Right ventricle myocardium inferior (tissue), 1 donor: ENCODE results near the gene CPA1. TPM values are rescaled to one million over a fixed set of nuclear protein-coding genes. Genes with fewer than 3 reads are reported as not detected.

Experiments
- ATAC-seq: fragments of 200-7000 bp; cut with Tn5 transposase; one replicate; pipeline ENCODE4 v1.9.1; 2020; ENCODE audit warnings: mild to moderate bottlenecking, moderate library complexity
- DNase-seq: peaks from one replicate; pipeline ENCODE4 v3.0.0; 2021; ENCODE audit errors: missing footprints
- intact Hi-C: fragments of 100-400 bp; cut with DNase I; formaldehyde crosslinking; loops from one replicate; pipeline ENCODE4 v1.11.0; 2022
- total RNA-seq: library from RNA; stranded (reverse); fragmentation: NEBNext Ultra II Directional; extraction: Animal tissue kit (Norgen Biotek cat#: 25700); gene quantifications from one replicate; pipeline ENCODE4 v1.2.1, GENCODE V29; 2021
- donor health status: DM: no; HTN: yes; CAD: no; lungs with severe emphysema.

Gene CPA1
- total RNA-seq, 1 donor from 2014 or later = not detected

DNA sequence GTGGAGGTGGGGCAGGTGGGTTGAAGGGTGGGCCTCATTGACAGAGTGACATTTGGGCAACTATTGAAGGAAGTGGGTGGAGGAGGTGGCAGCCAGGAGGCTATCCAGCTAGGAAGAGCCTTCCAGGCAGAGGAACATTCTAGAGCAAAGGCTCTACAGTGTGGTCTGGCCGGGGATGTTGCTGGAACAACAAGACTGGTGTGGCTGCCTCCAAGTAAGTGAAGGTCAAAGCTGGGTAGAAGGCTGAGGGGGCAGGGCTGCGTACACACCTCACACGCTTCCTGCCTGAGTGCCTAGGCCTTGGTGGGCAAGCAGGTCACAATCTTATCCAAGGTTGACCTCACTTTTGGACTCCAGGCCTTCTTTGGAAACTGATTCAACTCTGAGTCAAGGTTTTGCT, 6.6 kb downstream of the CPA1 start:
- DNase-seq (no peak), ATAC-seq (no peak)
- intact Hi-C loops = no loop called here

GRCh38 chr7:130387306-130387627, 7.0 kb downstream of the CPA1 start:
- intact Hi-C loops = no loop called here
- DNase-seq (no peak), ATAC-seq (no peak)

- ATAC-seq = no peak
- DNase-seq = no peak
- intact Hi-C loops = no loop called here
These were observed 7.5 kb downstream of the CPA1 start for GRCh38 chr7:130387628-130388403.

GRCh38 chr7:130388671-130389070, 8.4 kb downstream of the CPA1 start:
- intact Hi-C loops = no loop called here

GRCh38 chr7:130390486-130390885, 10.2 kb downstream of the CPA1 start:
- intact Hi-C loops = no loop called here
- no peak for ATAC-seq
- DNase-seq = no peak

More at GRCh38 chr7:130388671-130389070, 8.4 kb downstream of the CPA1 start:
- no peak for DNase-seq
- ATAC-seq = no peak

DNA sequence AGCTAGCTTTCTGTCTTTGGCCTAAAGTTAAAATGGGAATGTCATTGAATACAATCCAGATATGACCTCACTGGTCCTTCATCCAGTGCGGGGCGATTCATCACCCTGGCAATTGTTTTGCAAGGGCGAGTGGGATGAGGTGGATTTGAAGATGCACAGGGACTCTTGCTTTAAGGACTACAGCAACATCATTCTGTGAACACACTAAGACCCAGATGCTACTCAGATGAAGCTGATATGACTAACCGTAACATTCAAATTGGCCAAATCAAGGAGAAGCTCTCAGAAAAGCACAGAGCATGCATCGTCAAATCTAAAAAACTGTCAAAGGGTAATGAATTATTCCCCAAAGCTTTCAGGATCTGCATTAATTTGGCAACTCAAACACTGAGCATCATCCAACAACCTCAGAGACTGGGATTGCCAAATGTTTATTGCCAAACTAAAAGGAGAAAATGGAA, 12.8 kb downstream of the CPA1 start:
- ATAC-seq (peak; percentile 54), DNase-seq (no peak)
- intact Hi-C loops = no loop called here

DNA sequence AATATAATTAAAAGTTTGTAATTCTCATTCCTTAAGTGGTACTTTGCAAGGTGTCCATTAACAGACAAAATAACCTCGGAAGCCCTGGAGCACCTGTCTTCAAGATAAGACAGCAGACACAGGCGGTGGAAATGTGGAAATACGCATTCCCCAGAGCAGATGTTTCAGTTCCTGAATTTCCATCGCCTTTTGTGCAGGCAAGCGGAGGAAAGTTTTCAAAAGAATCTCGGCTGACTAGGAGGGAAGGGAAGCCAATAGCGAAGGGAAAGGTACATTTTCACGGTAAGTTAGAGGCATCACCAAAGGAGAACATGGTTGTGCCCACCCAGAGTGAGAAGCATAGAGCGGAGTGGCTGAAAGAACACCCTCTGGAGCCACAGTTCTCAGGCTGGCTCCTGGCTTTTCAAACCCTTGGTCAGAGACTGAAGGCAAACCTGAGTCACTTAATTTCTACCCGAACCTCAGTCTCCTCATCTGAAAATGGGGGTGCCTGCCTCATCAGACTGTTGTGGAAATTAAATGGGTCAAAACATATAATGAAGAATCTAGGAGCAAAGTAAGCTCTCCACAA, 13.6 kb downstream of the CPA1 start:
- ATAC-seq = no peak
- no peak for DNase-seq
- intact Hi-C loops = no loop called here

DNA sequence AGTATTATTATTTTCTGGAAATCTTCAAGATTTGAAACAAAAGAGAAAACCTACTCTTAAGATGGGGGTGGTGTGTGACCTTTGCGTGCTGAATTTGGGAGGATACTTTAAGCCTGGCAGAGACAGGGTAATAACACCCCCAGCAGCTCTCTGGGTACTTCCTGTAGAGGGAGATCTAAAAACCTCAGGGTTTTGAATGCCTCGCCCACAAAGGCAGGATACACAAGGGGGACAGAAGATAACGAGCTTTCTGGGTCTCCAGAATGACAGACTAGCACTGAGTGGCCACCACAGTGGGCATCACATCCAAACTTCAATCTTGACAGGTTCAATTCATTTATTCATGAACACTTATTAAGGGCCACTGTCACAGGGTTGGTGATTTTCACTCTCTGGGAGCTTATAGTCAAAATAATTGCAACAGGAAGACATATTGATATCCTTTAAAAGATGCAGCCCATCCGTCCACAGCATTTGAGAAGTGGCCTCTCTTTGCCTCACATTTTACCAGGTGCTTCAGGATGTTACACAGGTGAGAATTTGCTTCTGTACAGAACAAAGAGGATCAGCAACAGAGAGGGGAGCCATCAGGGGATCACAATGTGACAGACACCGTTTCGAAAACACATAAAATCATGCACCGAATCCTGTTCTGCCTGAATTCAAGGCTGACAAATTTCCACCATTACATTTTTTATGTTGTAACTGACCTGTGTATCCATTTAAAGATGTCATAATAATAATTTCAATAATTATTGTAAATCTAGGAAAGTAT, 14.3 kb downstream of the CPA1 start:
- intact Hi-C loops = no loop called here
- no peak for ATAC-seq
- no peak for DNase-seq

GRCh38 chr7:130395421-130395820, 15.1 kb downstream of the CPA1 start:
- DNase-seq (no peak), ATAC-seq (no peak)
- intact Hi-C loops = no loop called here

GRCh38 chr7:130396109-130396508, 15.8 kb downstream of the CPA1 start:
- no peak for ATAC-seq
- DNase-seq = no peak
- intact Hi-C loops = no loop called here

GRCh38 chr7:130397051-130397757, 16.9 kb downstream of the CPA1 start:
- no peak for ATAC-seq
- intact Hi-C loops = no loop called here

DNA sequence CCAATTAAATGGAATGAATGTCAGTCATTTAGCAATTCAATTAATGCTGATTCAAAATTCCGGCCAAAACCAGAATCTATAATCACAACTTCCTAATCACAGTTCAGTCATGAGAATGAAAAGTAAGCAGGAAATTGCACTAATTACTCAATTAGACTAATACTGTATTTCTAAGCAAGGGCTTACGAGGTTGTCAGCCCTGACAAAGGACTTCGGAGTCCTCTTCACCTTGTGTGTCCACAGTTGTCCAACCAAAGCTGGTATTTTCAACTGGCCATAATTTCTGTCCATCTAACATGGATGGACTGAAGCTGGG, 17.4 kb downstream of the CPA1 start:
- intact Hi-C loops = no loop called here

More at GRCh38 chr7:130397051-130397757, 16.9 kb downstream of the CPA1 start:
- no peak for DNase-seq

DNA sequence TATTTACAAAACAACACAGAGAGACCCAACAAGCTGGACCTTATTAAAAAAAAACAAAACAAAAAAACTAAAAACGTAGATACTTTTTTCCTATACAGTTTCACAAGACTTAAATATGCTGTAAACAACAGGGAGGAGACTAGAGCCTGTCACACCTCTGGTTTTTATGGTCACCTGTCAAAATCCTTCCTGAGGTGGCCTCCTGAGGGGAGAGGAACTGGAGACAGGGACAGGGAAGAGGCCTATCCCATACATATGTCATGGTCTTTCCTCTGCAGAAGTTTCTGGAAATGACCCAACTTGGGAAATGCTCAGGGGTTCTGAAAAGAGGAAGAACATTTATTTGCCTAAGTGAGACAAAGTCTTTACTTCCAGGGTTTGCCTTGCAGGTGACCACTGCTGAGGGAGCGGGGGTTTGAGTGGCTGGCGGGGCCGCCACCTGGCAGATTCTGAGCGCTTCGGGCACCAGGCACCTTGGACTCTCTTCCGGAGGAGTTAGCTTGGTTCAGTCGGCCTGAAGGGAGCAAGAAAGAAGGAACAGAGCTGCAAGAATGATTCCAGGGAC, 18.3 kb downstream of the CPA1 start:
- DNase-seq = no peak
- no peak for ATAC-seq
- intact Hi-C loops = no loop called here

More for the DNA sequence above, 17.4 kb downstream of the CPA1 start:
- ATAC-seq (no peak), DNase-seq (no peak)

DNA sequence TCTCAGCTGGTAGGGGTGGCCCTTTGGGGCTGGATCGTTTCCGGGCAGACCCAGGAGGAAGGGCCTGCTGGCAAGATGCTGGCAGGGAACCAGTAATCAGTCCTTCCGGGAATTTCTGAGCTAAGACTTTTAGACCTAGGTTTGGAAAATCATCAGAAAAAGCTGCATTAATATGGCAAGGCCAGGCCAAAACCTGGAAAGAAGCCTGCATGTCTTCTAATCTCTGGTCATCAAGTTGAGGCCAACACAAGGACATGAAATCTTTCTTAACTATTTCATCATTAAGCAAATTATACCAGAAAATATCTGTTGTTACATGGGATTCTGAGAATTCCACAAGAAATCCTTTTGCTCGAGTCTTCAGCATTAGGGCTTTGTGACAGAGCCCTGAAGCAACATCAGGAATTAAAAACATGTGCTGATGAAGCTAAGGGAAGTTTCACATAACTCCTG, 19.9 kb downstream of the CPA1 start:
- intact Hi-C loops = no loop called here
- DNase-seq = no peak
- no peak for ATAC-seq

DNA sequence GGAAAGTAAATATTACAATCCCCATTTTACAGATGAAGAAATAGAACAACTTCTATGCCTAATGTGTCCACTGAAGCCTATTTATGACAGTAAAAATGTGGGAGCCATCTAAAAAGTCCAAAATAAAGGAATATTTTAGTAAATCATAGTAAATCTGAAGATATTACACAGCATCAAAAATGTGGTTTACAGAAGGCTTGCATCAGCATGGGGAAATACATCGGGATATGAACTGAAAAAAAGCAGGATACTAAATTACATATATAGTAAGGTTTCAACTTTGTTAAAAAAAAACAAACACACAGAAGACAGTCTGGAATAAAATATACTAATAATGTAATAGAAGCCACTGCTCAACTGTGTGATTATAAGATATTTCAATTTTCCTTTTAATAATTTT, 20.8 kb downstream of the CPA1 start:
- intact Hi-C loops = no loop called here
- ATAC-seq (no peak), DNase-seq (no peak)

DNA sequence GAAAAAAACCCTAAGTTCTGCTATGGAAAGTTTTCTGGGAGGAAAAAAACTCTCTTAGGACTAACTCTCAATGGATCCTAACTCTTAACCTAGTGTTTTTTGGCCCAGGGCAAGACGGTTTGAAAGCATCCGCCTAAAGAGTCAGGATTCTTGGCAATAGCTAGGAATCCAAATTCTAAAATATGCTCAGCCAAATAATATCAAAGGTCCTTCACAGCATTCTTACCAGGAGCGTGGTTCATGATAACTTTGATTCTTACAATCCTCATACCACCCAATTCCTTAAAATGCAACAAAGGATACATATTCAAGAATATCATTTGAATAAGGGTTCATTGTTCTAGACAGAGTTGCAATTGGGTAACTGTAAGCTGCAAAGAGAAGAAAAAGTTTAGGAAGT, 21.3 kb downstream of the CPA1 start:
- ATAC-seq (no peak), DNase-seq (no peak)
- intact Hi-C loops = no loop called here

DNA sequence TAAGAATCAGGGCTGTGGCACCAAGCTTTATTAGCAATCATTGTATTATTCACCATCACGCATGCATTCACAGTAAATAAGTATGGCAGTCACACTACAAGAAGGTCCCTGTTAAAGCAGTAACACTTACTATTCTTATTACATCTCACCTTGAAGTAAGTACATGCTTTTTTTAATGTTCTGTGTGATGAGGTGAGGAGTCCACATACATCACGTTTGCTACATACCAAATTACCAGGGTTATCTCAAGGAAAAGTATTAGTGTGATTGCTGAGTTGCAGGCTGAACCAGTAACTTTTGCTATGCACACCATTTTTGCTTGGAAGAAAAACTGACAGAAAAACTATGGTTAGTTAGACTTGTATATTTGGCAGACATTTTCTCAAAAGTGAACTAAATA, 24.7 kb downstream of the CPA1 start:
- intact Hi-C loops = no loop called here
- no peak for DNase-seq
- ATAC-seq = no peak

GRCh38 chr7:130409067-130409711, 28.9 kb downstream of the CPA1 start:
- DNase-seq (no peak), ATAC-seq (no peak)
- intact Hi-C loops = no loop called here

GRCh38 chr7:130409712-130410072, 29.4 kb downstream of the CPA1 start:
- intact Hi-C loops = no loop called here
- ATAC-seq (no peak), DNase-seq (no peak)
